ENCODE data around the gene BRCA2.

DNA sequence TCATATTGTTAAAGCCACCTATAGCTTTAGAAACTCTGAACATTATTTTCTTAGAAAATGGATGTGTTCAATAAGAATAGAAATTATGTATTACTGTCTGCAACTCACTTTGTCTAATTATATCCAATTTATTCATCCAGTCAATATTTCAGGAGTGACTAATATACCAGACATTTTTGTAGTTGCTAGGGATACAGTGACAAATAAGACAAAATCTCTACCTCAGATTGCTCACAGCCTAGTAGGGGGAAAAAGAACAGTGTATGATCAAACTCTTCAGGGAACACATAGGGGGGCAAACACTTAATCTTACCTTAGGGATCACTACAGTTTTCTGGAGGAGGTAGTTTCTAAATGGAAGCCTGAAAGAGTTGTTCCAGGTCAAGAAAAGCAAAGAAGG lies 8.6 kb downstream of the BRCA2 start:
- TF ChIP-seq, protein P1, sequence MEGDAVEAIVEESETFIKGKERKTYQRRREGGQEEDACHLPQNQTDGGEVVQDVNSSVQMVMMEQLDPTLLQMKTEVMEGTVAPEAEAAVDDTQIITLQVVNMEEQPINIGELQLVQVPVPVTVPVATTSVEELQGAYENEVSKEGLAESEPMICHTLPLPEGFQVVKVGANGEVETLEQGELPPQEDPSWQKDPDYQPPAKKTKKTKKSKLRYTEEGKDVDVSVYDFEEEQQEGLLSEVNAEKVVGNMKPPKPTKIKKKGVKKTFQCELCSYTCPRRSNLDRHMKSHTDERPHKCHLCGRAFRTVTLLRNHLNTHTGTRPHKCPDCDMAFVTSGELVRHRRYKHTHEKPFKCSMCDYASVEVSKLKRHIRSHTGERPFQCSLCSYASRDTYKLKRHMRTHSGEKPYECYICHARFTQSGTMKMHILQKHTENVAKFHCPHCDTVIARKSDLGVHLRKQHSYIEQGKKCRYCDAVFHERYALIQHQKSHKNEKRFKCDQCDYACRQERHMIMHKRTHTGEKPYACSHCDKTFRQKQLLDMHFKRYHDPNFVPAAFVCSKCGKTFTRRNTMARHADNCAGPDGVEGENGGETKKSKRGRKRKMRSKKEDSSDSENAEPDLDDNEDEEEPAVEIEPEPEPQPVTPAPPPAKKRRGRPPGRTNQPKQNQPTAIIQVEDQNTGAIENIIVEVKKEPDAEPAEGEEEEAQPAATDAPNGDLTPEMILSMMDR (IDR thresholded peaks at IDR 0.05; ENCODE audit: insufficient read depth, low read length, poor library complexity, severe bottlenecking): no peak
- TF ChIP-seq EZH2phosphoT487 (conservative IDR thresholded peaks at IDR 0.05; ENCODE audit: low read length): no peak

Measured in SU-DHL-6 (cell line).